Gastroesophageal sphincter (tissue), 3 donors: ENCODE data around the gene HTRA1.

Experiments
- CTCF ChIP-seq, 4 experiments: fragments of 200-600 bp in 2 of 4; fragments of 450-650 bp in 2 of 4; sonication (generic) in 1 of 4; IDR thresholded peaks; one replicate each; pipeline ENCODE4 v1.5.1; 2017 to 2019; ENCODE audit warnings: antibody characterized with exemption in 4 of 4, mild to moderate bottlenecking in 2 of 4, moderate library complexity in 2 of 4
- EP300 ChIP-seq: sonication (generic); formaldehyde crosslinking; IDR thresholded peaks from one replicate; pipeline ENCODE4 v1.6.1; 2017; ENCODE audit warnings: antibody characterized with exemption, mild to moderate bottlenecking
- POLR2A ChIP-seq, 2 donors: fragments of 450-650 bp; IDR thresholded peaks; one replicate each; pipeline ENCODE4 v1.6.1; 2017; ENCODE audit warnings: antibody characterized with exemption in 2 of 2, mild to moderate bottlenecking in 2 of 2, moderate library complexity in 1 of 2

DNA sequence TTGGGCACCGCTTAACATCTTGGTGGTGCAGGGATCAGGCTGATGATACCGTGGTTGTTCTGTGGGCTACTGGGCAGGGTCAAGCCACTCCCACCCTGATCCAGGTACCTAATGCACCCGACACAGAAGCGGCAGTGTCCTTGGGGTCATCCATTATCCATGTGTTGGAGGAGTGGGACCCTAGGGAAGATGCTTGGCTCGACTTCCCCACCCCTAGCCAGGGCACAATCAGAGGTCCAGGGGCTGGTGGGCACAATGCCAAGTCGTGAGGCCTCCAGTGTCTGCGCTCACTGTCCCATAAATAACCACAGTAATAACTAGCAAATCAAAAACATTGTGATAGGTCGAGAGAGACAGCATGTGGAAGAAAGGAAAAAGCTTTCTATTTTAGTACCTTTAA lies 37.7 kb downstream of the HTRA1 start:
- TF ChIP-seq CTCF (IDR thresholded peaks at IDR 0.05) (no peak), EP300 (no peak), POLR2A (IDR thresholded peaks at IDR 0.05) (no peak)
